ENCODE measurements around the gene ASTN2.
"Not testable (repeated sequence)": the region's sequence is repeated elsewhere in the genome, so short reads cannot be mapped to it uniquely, and the experiment has no call there.

The ASTN2 gene

DNA sequence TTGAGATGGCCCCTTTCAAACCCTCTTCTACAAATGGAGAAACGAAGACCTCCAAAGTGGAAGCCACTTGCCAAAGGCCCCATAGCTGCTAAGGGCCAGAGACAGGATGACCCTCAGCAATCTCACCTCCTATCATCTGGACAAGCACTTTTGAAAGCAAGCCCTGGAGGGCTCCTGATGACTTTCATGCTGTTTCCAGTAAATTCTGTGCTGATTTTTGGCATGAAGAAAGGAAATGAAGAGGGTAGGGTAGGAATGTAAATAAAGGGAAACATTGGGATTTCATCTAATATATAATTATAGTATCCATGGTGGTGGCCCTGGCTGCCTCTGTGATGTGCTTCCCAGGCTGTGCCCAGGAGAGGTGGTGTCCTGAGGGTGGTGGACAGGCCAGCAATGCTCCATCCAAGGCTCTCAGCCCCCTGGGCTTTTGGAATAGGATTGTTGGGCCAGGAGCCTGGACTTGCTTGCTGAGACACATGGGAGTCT, 935.8 kb downstream of the ASTN2 start:
- no peak for DNase-seq (ENCODE audit: low read depth)

DNA sequence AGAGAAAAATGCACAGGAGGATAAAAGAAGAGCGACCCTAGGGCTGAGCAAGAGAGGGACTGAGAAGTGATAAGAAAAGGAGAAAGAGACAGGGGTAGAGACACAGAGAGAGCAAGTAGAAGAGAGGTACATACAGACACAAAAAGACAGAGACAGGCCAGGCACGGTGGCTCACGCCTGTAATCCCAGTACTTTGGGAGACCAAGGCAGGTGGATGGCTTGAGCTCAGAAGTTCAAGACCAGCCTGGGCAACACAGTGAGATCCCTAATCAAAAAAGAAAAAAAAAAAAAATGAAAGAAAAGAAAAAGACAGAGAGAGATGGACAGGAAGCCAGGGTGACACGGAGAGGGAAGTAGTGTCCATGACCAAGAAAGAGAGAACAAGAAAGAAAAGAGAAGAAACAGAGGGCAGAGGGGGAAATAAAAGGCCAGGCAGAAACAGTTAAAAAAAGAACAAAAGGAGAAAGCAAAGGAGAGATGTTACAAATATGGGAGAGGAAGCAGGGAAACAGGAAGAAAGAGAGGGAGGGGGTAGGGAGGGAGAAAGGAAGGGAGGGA, 937.2 kb downstream of the ASTN2 start:
- DNase-seq (ENCODE audit: low read depth), result no peak

DNA sequence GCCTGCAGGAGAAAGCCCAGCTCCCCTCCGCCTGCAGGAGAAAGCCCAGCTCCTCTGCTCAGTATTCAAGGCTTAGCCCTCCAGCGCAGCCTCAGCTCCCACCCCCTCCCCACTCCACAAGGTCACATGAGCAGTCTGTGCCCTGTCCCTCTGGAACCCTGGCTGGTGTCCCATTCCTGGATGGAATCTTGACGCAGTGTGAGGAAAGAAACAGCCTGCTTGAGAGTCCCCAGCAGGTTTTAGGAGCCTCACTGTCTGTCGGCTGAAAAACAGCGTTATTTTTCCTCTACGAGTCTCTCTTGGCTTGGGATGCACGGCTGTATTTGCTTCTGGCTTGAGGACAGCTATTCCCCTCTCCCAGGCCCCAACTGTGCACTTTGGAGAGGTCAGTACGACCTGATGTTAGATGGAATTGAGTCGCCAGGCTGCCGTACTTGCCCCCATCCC, 937.9 kb downstream of the ASTN2 start:
- no peak for DNase-seq (ENCODE audit: low read depth)

DNA sequence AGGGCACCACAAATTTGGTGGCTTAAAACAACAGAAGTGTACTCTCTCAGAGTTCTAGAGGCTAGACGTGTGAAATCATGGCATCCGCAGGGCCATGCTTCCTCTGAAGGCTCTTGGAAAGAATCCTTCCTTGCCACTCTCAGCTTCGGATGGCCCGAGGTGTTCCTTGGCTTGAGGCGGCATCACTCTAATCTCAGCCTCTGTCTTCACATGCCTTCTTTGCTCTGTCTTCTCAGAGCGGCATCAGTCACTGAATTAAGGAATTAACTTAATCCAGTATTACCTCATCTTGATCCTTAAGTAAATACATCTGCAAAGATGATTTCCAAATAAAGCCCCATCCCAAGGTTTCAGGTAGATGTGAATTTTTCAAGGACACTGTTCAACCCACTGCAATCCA, 938.9 kb downstream of the ASTN2 start:
- DNase-seq (ENCODE audit: low read depth), result no peak

DNA sequence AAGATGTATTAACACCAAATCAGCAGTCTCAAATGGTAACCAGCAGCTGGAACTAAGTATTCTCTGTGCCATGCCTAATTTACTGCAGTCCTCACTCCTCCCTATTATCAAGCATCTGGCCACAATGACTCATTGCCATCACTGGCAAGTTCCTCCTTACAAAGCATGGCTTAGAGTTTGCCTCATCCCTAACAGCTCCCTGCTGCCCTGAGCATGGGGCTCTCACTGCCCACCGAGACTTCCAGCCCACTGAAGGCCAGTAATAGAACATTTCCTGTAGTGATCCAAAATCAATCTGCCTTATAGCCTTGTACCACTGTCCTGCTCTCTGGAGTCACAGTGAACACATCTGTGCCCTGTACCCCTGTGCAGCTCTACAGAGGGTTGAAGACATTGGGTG, 939.7 kb downstream of the ASTN2 start:
- DNase-seq (ENCODE audit: low read depth), result no peak

DNA sequence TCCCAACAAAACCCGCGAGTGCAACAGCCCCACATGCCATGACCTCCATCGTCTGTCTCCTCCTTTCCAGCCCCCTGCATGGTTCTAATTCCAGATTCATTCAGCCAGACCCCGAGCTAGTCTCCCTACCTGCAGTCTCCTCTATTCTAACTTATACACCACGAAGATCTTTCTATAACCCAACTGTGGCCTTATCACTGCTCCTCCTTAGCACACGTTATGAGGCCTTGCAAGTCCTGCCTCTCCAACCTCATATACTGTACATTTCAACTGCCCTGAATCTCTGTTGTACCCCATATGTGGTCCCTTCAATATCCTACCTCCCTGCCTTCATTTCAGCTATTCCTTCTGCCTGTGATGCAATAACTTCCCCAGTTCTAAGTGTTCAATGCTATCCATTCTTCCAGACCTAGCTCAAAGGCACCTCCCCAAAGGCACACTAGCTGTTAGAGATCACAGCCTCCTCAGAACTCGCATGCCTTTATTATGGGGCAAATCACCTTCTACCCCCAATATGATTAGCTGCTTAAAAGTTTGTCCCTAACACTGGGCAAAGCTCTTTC, 942.8 kb downstream of the ASTN2 start:
- no peak for DNase-seq (ENCODE audit: low read depth)

DNA sequence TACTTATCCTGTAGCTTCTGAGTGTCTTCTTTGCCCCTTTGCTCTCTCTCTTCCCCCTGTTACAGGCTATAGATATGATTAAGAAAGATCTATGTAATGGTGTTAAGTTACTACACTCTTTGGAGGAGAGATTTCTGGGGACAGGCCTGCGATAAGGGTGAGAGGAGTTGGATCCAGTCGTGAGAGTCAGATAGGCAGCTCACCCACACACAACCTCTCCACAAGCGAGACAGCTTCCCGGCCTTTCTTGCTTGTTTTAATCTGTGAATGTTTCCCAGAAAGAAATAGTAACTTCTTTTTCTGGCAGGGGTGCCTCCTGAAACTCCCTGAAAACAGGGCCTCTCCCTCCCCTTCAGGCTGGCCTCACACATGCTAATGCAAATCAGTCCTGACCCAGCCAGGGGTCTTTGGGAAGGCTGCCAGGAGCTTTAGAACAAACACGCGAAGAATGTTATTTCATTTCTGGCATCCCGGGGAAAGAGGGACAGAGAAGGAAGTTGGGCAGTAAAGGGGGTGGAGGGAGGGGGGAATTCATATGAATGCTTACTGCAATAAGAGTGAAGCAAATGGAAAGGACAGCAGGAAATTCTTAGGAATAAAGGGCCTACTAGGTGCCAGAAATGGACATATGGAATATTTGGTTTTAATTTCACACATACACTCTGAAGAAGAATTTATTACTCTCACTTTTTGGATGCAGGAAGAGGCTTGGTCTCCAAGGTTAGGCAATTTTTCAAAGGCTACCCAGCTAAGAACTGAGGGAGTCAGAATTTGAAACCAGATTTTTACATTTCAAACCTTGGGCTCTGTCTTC, 943.6 kb downstream of the ASTN2 start:
- DNase-seq (ENCODE audit: low read depth), result no peak

DNA sequence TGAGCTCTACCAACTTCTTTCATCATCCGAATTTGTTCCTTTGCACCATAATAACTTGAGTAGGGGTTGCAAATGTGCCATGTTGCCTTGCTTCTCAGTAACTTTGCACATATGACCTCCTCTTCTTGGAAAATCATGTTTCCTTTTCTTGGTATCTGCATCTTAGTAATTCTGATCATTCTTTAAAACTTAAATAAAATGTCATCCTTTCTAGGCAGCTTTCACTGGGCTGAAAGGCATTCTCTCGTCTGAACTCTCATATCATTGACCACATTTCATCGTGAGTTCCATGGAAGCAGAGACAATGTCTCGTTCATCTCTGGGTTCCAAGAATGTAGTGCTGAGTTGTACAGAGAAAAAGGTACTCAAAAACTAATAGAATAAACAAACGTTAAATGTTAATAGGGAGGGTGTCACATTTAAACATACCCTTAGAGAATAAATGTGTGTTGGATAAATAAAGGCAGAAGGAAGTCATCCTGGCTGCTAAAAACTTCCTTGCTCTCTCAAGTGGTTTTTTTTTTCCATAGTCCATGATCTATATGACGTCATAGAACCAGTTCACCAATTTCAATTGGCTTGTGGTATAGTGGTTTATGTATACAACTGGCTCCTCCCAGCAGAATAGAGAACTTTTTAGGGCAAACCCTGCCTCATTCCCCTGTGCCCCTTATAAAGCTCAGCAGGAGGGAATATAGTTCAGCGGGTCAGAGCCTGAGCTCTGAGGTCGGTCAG, 945.9 kb downstream of the ASTN2 start:
- DNase-seq (ENCODE audit: low read depth), result no peak

DNA sequence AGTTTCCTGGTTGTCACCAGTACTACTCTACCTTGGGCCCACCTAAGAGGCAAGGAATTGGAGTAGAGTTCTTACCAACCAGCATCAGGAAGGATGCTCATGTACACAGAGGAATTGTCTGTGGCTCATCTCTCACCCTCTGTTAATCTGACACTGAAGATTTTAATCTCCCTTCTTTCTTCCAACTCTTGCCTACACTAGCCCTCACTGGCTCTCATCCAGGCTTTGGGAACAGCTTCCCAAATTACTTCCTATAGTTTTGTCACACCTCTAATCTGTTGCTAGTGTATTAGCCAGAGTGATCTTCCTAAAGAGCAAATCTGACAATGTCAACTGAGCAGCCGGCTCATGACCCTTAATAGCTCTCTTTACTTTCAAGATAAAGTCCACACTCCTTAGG, 946.5 kb downstream of the ASTN2 start:
- no peak for DNase-seq (ENCODE audit: low read depth)

DNA sequence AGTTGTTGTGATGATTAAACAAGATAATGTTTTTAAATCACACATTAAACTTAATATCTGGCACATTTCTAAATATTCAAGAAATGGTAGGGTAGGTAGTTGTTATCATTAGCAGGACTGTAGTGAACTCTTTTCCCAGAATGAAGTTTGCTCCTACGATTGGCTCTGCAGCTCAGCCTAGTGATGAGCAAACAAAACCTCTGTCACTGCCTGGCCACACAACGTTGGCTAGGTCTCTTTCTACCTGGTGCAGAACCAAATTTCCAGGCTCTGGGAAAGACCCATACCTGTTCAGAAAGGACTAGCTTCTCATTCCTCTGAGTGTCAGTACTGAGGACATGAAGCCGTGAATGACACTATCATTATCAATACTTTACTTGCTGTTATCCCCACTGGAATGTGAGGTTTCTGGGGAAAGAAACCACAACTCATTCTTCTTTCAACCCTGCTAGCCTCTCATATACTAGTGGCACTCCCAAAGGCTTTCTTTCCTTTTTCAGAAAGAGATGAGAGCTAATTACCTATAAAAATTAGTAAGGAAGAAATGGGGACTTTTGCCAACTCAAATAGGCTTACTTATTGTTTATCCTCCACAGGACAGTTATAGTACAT, 947.0 kb downstream of the ASTN2 start:
- DNase-seq (ENCODE audit: low read depth), result no peak

DNA sequence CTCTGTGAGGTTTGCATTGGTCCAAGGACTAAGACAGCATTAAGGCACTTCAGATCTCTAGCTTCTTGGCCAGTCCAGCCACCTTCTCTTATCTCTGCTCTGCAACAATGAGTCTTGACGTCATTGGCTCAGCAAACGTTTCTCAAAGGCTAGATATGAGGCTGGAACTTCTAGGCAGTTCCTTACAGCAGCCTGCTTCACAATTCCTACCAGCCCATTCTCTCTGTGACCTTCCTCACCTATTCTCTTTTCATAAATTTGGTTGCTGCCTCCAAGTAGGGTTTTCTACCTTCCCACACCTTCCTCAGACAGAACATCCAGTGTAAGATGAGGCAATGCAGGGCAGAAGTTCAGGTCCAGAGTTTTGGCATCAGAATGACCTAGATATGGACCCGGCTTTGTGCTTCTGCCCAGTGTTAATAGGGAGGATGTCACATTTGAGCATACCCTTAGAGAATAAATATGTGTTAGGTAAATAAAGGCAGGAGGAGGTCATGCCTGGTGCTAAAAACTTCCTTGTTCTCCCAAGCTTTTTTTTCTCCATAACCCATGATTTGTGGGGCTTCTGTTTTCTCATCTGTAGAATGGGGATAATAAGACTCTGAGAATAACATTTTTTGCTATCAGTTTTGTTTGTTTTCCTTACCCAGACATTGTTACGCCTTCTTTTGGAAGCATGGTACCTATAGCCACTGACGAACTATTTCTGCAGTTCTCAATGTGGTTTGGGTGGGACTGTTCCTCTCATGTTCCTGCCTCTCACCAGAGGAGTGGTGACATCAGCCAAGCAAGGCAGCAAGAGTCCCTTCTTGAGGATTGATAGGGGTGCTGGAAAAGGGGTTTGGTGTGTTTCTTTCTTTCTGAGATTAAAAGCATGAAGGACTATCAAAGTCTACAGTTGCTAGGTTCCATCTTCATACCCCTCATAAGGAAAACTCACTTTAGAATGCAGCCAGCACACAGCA, 948.3 kb downstream of the ASTN2 start:
- no peak for DNase-seq (ENCODE audit: low read depth)

DNA sequence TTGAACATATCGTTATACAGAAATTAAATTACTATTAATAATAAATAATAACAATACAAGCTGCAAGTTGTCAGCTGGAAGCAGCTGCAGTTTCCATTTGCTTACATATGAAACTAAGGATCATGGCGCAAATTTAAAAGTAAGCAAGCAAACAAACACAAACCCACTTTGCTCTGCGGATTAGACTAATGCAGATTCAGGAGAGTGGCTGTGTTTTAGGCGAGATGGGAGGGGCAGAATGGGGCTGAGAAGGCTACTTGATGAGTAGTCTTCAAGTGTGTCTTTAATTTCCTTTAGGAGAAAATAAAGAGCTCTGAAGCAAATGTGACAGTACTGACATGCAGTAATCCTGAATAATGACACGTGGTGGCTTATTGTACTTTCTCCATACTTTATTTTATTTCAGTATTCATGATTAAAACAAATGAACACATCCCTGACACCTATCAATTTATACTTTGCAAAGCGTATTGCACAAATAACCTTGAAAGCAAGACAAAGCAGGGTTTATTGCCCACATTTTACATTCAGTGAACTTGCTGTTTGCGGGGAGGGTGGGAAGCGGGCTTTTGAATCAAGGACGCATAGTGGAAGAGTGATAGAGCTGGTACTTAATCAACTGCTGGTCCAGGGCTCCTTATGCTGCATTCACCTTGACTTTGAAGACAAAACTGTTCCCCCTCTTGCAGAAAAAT, 949.1 kb downstream of the ASTN2 start:
- no peak for DNase-seq (ENCODE audit: low read depth)

DNA sequence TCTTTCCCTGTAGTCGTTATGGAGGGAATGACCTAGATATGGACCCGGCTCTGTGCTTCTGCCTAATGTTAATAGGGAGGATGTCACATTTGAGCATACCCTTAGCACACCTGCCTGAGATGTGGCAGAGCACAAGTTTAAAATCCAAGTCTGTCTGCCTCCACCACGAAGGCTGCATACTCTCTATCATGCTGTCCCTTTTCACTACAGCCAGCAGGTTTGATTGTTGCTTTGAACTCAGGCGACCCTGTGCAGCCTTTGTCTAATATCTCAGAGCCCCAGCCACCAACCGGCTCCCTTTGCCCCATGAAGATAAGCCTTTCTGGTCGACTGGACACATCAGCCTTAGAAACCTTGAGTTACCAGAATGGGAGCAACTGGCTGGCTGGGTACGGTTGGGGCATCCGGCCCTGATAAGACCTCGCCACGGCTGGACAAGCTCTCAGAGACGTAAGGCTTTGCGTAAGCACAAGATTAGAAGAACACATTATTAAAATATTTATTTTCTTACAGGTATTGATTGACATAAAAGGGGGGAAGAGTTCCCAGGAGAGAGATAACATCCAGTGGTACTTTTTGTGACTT, 949.8 kb downstream of the ASTN2 start:
- DNase-seq (ENCODE audit: low read depth), result no peak

DNA sequence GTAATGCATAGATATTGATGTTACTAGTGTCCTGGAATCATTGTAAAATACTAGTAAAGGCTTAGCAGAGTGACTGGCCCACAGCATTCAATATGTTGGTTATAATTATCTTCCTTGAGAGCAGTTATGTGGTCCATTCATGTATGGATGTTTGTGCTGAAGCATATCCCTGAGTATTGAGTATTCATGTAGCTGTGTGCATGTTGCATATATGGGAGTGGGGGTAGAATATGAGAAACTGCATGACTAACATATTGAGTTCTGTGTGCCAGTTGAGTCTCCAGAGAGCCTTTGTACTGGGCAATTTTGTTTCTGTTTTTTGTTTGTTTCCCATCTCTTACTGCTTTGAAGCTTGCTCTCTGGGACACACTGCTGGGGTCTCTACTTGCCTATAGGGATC, 950.4 kb downstream of the ASTN2 start:
- DNase-seq (ENCODE audit: low read depth), result no peak

DNA sequence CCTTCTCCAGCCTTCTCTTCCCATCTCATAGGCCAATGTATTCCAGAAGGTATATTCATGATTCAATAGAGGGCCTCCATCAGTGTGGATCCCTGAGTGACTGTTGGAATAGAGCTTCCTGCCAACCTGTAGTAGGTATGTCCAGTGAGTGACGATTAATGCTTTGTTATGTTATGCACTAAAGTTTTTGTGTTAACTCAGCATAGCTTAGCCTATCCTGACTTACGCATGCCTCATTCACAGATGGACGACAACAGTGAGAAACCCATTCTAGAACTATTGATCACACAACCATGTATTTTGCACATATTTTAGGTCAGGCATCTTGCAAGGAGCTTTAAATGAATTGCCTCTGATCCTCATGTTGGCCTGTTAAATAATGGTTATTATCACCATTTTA, 953.2 kb downstream of the ASTN2 start:
- DNase-seq (ENCODE audit: low read depth), result no peak

DNA sequence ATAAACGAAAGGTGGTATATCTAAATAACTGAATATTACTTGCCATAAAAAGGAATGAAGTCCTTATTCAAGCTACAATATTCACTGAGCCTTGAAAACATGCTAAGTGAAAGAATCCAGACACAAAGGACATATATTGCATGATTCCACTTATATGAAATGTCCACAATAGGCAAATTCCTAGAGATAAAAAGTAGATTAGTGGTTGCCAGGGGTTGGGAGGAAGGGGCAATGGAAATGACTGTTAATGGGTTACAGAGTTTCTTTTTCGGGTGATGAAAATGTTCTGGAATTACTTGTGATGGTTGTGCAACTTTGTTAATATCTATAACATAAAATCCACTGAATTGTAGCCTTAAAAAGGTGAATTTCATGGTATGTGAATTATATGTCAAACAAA, 954.8 kb downstream of the ASTN2 start:
- DNase-seq (ENCODE audit: low read depth), result no peak

DNA sequence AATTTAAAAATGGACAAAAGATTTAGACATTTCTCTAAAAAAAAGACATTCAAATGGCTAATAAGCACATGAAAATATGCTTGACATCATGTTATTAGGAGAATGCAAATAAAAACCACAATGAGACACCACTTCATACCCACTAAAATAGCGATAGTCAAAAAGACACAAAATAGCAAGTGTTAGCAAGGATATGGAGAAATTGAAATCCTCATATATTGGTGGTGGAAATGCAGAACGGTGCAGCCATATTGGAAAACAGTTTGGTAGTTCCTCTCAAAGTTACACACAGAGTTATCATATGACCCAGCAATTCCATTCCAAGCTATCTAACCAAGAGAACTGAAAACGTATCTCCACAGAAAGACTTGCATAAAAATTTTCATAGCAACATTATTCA, 955.3 kb downstream of the ASTN2 start:
- DNase-seq (ENCODE audit: low read depth), result no peak

DNA sequence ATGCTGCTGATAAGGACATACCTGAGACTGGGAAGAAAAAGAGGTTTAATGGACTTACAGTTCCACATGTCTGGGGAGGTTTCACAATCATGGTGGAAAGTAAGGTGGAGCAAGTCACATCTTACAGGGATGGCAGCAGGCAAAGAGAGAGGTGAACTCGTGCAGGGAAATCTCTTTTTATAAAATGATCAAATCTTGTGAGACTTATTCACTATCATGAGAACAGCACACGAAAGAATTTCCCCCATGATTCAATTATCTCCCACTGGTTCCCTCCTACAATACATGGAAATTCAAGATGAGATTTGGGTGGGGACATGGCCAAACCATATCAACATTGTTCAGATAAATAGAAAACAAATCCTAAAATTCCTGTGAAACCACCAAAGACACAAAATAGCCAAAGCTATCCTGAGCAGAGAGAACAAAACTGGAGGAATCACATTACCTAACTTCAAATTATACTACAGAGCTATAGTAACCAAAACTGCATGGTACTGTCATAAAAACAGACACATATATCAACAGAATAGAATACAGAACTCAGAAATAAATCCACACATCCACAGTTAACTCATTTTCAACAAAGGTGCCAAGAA, 958.3 kb downstream of the ASTN2 start:
- DNase-seq (ENCODE audit: low read depth), result no peak

DNA sequence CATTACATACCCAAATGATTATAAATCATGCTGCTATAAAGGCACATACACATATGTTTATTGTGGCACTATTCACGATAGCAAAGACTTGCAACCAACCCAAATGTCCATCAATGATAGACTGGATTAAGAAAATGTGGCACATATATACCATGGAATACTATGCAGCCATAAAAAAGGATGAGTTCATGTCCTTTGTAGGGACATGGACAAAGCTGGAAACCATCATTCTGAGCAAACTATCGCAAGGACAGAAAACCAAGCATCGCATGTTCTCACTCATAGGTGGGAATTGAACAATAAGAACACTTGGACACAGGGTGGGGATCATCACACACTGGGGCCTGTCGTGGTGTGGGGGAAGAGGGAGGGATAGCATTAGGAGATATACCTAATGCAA, 960.3 kb downstream of the ASTN2 start:
- DNase-seq (ENCODE audit: low read depth), result not testable (repeated sequence)

DNA sequence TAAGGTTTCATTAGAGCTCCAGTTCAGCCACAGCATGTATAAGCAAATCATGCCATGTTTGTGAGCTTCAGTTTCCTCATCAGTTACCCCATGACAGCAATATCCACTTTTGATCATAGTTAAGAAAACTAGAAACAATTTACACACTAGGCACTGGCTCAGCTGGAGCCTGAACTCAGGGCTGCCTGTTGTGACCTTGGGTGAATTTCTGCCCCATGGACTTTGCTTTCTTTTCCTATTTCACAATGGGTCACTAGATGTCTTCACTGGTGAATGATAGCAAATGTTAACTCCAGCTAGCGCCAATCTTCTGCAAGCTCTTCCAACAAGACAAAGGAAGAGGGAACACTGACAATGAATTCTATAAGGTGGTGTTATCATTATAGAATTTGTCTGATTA, 961.1 kb downstream of the ASTN2 start:
- DNase-seq (ENCODE audit: low read depth), result no peak
